ENCODE results near the gene UBE2QL1. TPM values are rescaled to one million over a fixed set of nuclear protein-coding genes. Genes with fewer than 3 reads are reported as not detected.

Gene UBE2QL1
- total RNA-seq, 1 experiment from 2014 or later, result not detected

GRCh38 chr5:6417657-6418056 is 31.0 kb upstream of the UBE2QL1 start:
- TF ChIP-seq REST (IDR thresholded peaks at IDR 0.05; ENCODE audit: low read depth) (no peak), FOSL1 (IDR thresholded peaks at IDR 0.05; ENCODE audit: low read depth) (no peak), ELF1 (IDR thresholded peaks at IDR 0.05; ENCODE audit: borderline replicate concordance, low read depth) (no peak), YY1 (IDR thresholded peaks at IDR 0.05; ENCODE audit: extremely low read depth, insufficient replicate concordance, low read depth, low read length) (no peak), CEBPB (IDR thresholded peaks at IDR 0.05; ENCODE audit: low read depth) (no peak), JUND (IDR thresholded peaks at IDR 0.05) (no peak), TCF7L2 (IDR thresholded peaks at IDR 0.05; ENCODE audit: borderline replicate concordance, extremely low read depth, insufficient read depth, insufficient read length) (no peak), ZFX (IDR thresholded peaks at IDR 0.05) (no peak), RAD21 (IDR thresholded peaks at IDR 0.05; ENCODE audit: low read depth) (no peak)
- TF ChIP-seq, protein P1, sequence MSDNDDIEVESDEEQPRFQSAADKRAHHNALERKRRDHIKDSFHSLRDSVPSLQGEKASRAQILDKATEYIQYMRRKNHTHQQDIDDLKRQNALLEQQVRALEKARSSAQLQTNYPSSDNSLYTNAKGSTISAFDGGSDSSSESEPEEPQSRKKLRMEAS (IDR thresholded peaks at IDR 0.05), result no peak
- TF ChIP-seq, protein P2, sequence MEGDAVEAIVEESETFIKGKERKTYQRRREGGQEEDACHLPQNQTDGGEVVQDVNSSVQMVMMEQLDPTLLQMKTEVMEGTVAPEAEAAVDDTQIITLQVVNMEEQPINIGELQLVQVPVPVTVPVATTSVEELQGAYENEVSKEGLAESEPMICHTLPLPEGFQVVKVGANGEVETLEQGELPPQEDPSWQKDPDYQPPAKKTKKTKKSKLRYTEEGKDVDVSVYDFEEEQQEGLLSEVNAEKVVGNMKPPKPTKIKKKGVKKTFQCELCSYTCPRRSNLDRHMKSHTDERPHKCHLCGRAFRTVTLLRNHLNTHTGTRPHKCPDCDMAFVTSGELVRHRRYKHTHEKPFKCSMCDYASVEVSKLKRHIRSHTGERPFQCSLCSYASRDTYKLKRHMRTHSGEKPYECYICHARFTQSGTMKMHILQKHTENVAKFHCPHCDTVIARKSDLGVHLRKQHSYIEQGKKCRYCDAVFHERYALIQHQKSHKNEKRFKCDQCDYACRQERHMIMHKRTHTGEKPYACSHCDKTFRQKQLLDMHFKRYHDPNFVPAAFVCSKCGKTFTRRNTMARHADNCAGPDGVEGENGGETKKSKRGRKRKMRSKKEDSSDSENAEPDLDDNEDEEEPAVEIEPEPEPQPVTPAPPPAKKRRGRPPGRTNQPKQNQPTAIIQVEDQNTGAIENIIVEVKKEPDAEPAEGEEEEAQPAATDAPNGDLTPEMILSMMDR (IDR thresholded peaks at IDR 0.05 in 2 of 3, conservative IDR thresholded peaks at IDR 0.05 in 1 of 3; ENCODE audit: borderline replicate concordance in 1 of 3, insufficient read depth in 1 of 3, low read depth in 2 of 3, low read length in 2 of 3), result no peak
- TF ChIP-seq, protein P3, sequence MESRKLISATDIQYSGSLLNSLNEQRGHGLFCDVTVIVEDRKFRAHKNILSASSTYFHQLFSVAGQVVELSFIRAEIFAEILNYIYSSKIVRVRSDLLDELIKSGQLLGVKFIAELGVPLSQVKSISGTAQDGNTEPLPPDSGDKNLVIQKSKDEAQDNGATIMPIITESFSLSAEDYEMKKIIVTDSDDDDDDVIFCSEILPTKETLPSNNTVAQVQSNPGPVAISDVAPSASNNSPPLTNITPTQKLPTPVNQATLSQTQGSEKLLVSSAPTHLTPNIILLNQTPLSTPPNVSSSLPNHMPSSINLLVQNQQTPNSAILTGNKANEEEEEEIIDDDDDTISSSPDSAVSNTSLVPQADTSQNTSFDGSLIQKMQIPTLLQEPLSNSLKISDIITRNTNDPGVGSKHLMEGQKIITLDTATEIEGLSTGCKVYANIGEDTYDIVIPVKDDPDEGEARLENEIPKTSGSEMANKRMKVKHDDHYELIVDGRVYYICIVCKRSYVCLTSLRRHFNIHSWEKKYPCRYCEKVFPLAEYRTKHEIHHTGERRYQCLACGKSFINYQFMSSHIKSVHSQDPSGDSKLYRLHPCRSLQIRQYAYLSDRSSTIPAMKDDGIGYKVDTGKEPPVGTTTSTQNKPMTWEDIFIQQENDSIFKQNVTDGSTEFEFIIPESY (IDR thresholded peaks at IDR 0.05; ENCODE audit: extremely low read depth, insufficient replicate concordance, low read length), result no peak
- Histone ChIP-seq H4K20me1 (ENCODE audit: insufficient read depth) (no peaks in the 10 kb centered on the region), H3K4me1 (ENCODE audit: control insufficient read depth in 1 of 2, insufficient read depth in 2 of 2, low read length in 2 of 2) (no peaks in the 10 kb centered on the region), H3K36me3 (ENCODE audit: control insufficient read depth in 1 of 2, insufficient read depth in 2 of 2, low read length in 2 of 2) (no peaks in the 10 kb centered on the region), H2AFZ (ENCODE audit: low read depth, low read length, poor library complexity, severe bottlenecking) (no peak overlapping the region), H3K27ac (ENCODE audit: low read depth, low read length) (no peak overlapping the region), H3K27me3 (ENCODE audit: insufficient read depth, low read length) (peaks cover 41% of the 10 kb centered on the region), H3K9me2 (ENCODE audit: insufficient read depth) (no peaks in the 10 kb centered on the region), H3K9me3 (ENCODE audit: control insufficient read depth in 1 of 2, insufficient read depth in 1 of 2, low read depth in 1 of 2, low read length in 2 of 2) (no peaks in the 10 kb centered on the region), H3K4me3 (replicated peaks in 1 of 2; ENCODE audit: low read depth in 1 of 2, low read length in 2 of 2) (no peak overlapping the region), H3K9ac (ENCODE audit: low read length) (no peak overlapping the region), H3K79me2 (ENCODE audit: insufficient read depth, low read length) (no peaks in the 10 kb centered on the region), H3K4me2 (ENCODE audit: low read length) (no peak overlapping the region)
- ATAC-seq (no peak), DNase-seq (ENCODE audit: low read depth, low spot score) (no peak)
- ChIA-PET RAD21 (ENCODE audit: low non-redundant PET in 1 of 2, low total read pairs in 2 of 2, uncharacterized antibody in 2 of 2, unreplicated experiment in 2 of 2) (no interaction called here), POLR2A (no interaction called here), CTCF (no interaction called here)
- intact Hi-C loops (cut with micrococcal nuclease), result no loop called here
- no TSS peak for BruUV-seq (replicated peaks)

Measured in HCT116 (cell line).